ENCODE measurements around the gene STK26. TPM values are rescaled to one million over a fixed set of nuclear protein-coding genes. Genes with fewer than 3 reads are reported as not detected.

The STK26 gene
- total RNA-seq, 3 donors from 2014 or later = 15.5 to 18.8 (median 16.5) TPM

DNA sequence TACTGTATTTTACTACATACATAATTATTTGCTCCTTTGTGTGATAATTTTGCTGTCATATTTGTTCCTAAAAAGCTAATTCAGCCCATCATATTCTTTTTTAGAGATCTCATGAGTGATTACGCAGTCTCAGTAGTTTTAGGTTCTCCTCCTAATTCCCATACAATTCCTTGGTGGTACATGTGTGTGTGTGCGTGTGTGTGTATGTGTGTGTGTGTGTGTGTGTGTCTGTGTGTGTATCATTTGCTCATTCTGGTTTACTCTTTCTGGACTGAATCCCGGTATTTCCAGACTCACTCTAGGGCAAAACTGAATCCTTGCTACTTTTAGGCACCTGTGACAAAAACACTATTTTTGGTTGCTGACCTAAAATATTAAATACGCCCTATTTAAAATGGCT is 34.9 kb downstream of the STK26 start:
- DNase-seq (no peak), ATAC-seq (no peak)
- Histone ChIP-seq H3K4me3 (no peak overlapping the region), H3K9me3 (no peaks in the 10 kb centered on the region), H3K4me1 (ENCODE audit: low read depth) (no peaks in the 10 kb centered on the region), H3K36me3 (ENCODE audit: low read depth) (no peaks in the 10 kb centered on the region)
- no peak for TF ChIP-seq CTCF (IDR thresholded peaks at IDR 0.05)
- intact Hi-C loops (cut with DNase I, micrococcal nuclease) = no loop called here

GRCh38 chrX:132058975-132059374 is 35.9 kb downstream of the STK26 start:
- intact Hi-C loops (cut with DNase I, micrococcal nuclease) = no loop called here
- no peak for TF ChIP-seq CTCF (IDR thresholded peaks at IDR 0.05)

GRCh38 chrX:132059973-132060540 is 37.0 kb downstream of the STK26 start:
- H3K4me1 ChIP-seq (ENCODE audit: low read depth) = no peaks in the 10 kb centered on the region

More at GRCh38 chrX:132058975-132059374, 35.9 kb downstream of the STK26 start:
- ATAC-seq = no peak
- no peaks in the 10 kb centered on the region for H3K36me3 ChIP-seq (ENCODE audit: low read depth)
- no peak overlapping the region for H3K4me3 ChIP-seq
- no peaks in the 10 kb centered on the region for H3K9me3 ChIP-seq
- DNase-seq = no peak
- no peaks in the 10 kb centered on the region for H3K4me1 ChIP-seq (ENCODE audit: low read depth)

GRCh38 chrX:132063334-132063733 is 40.2 kb downstream of the STK26 start:
- DNase-seq = no peak
- no peaks in the 10 kb centered on the region for H3K9me3 ChIP-seq
- intact Hi-C loops (cut with DNase I, micrococcal nuclease) = no loop called here
- H3K36me3 ChIP-seq (ENCODE audit: low read depth) = no peaks in the 10 kb centered on the region
- no peak for TF ChIP-seq CTCF (IDR thresholded peaks at IDR 0.05)
- no peak overlapping the region for H3K4me3 ChIP-seq
- no peak for ATAC-seq
- no peaks in the 10 kb centered on the region for H3K4me1 ChIP-seq (ENCODE audit: low read depth)

More at GRCh38 chrX:132059973-132060540, 37.0 kb downstream of the STK26 start:
- TF ChIP-seq CTCF (IDR thresholded peaks at IDR 0.05) = no peak
- Histone ChIP-seq H3K36me3 (ENCODE audit: low read depth) (no peaks in the 10 kb centered on the region), H3K9me3 (no peaks in the 10 kb centered on the region), H3K4me3 (no peak overlapping the region)
- ATAC-seq (no peak), DNase-seq (no peak)
- intact Hi-C loops (cut with DNase I, micrococcal nuclease) = no loop called here

GRCh38 chrX:132063862-132064261 is 40.8 kb downstream of the STK26 start:
- TF ChIP-seq CTCF (IDR thresholded peaks at IDR 0.05) = no peak
- ATAC-seq (no peak), DNase-seq (no peak)
- intact Hi-C loops (cut with DNase I, micrococcal nuclease) = no loop called here
- no peaks in the 10 kb centered on the region for H3K4me1 ChIP-seq (ENCODE audit: low read depth)
- no peaks in the 10 kb centered on the region for H3K36me3 ChIP-seq (ENCODE audit: low read depth)
- no peak overlapping the region for H3K4me3 ChIP-seq
- H3K9me3 ChIP-seq = no peaks in the 10 kb centered on the region

DNA sequence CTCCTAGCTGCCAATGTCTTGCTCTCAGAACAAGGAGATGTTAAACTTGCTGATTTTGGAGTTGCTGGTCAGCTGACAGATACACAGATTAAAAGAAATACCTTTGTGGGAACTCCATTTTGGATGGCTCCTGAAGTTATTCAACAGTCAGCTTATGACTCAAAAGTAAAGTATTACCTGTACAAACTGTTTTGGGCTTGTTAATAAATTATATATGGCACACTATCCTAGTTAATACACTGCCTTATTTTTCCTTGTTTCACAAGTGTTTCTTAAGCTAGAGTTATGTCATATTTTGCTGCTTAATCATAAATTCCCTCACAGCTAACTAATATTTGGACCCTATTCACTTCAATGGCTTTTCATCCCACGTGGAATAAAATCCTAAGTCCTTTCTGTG is 45.3 kb downstream of the STK26 start:
- Histone ChIP-seq H3K9me3 (no peaks in the 10 kb centered on the region), H3K36me3 (ENCODE audit: low read depth) (no peaks in the 10 kb centered on the region), H3K4me1 (ENCODE audit: low read depth) (no peaks in the 10 kb centered on the region), H3K4me3 (no peak overlapping the region)
- TF ChIP-seq CTCF (IDR thresholded peaks at IDR 0.05) = no peak
- intact Hi-C loops (cut with DNase I, micrococcal nuclease) = no loop called here
- DNase-seq = no peak
- ATAC-seq = no peak
